ENCODE measurements around the gene PTP4A2. TPM values are rescaled to one million over a fixed set of nuclear protein-coding genes. Genes with fewer than 3 reads are reported as not detected.

The PTP4A2 gene
- total RNA-seq, 1 donor from 2014 or later = 189 TPM

DNA sequence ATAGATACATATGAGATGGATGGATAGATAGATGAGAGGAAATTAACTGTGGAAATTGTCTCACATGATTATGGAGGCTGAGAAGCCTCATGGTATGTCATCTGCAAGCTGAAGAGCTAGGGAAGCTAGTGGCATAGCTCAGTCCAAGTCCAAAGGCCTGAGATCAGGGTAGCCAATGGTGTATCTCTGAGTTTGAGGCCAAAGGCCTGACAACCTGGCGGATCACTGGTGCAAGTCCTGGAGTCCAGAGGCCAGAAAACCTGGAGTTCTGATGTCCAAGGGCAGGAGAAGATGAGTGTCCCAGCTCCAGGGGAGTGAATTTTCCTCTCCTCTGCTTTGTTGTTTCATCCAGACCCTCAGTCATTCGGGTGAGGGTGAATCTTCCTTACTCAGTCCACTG lies 78.4 kb downstream of the PTP4A2 start:
- no peaks in the 10 kb centered on the region for H3K36me3 Mint-ChIP-seq (ENCODE audit: low read depth)
- no peak for TF ChIP-seq CTCF (conservative IDR thresholded peaks at IDR 0.05)
- no peak overlapping the region for H3K4me3 Mint-ChIP-seq
- H3K4me1 Mint-ChIP-seq = no peaks in the 10 kb centered on the region
- H3K9me3 Mint-ChIP-seq = no peaks in the 10 kb centered on the region
- DNase-seq (ENCODE audit: low read depth, low spot score) = no peak
- no peak overlapping the region for H3K27ac Mint-ChIP-seq (ENCODE audit: unreplicated experiment)
- H3K27me3 Mint-ChIP-seq (ENCODE audit: low read depth) = no peaks in the 10 kb centered on the region

DNA sequence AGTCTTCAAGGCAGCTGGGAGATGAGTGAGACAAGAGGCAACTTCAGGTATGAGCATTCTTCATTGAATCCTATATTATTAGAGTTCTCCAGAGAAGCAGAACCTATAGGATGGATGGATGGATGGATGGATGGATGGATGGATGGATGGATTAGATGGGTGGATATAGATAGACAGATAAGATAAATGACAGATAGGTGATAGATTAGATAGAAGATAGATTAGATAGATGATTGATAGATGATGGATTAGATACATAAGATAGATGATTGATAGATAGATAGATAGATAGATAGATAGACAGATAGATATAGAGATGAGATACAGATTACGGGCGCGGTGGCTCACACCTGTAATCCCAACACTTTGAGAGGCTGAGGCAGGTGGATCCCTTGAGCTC lies 79.1 kb downstream of the PTP4A2 start:
- Mint-ChIP-seq H3K4me3 (no peak overlapping the region), H3K27ac (ENCODE audit: unreplicated experiment) (no peak overlapping the region), H3K36me3 (ENCODE audit: low read depth) (no peaks in the 10 kb centered on the region), H3K9me3 (no peaks in the 10 kb centered on the region), H3K4me1 (no peaks in the 10 kb centered on the region), H3K27me3 (ENCODE audit: low read depth) (no peaks in the 10 kb centered on the region)
- TF ChIP-seq CTCF (conservative IDR thresholded peaks at IDR 0.05) = no peak
- DNase-seq (ENCODE audit: low read depth, low spot score) = no peak

DNA sequence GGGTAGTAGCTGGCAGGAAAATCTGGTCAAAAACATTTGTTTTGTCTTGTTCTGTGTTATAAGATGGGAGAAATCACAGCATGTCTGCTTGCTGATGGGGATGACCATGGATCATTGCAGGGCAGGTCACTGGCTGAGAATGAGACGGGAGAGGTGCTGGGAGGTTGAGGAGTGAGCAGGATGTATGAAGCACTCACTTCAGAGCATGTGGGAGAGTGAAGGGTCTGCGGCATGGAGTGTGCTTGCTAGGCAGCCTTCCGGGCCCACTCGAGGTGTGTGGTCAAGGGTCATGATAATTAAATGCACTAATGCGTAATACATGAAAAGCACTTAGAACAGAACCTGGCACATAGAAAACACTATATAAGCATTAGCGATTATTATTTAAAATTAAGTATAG lies 80.3 kb downstream of the PTP4A2 start:
- Mint-ChIP-seq H3K27ac (ENCODE audit: unreplicated experiment) (no peak overlapping the region), H3K36me3 (ENCODE audit: low read depth) (no peaks in the 10 kb centered on the region), H3K4me1 (no peaks in the 10 kb centered on the region), H3K4me3 (no peak overlapping the region), H3K9me3 (no peaks in the 10 kb centered on the region), H3K27me3 (ENCODE audit: low read depth) (no peaks in the 10 kb centered on the region)
- DNase-seq (ENCODE audit: low read depth, low spot score) = no peak
- TF ChIP-seq CTCF (conservative IDR thresholded peaks at IDR 0.05) = no peak

Other genes starting within 250 kb of the PTP4A2 start
- 0.72 and 0.80 TPM in 2 replicates for gene COL16A1, start 234.4 kb downstream of the PTP4A2 start, total RNA-seq
- 17.8 and 18.8 TPM in 2 replicates for gene ADGRB2, start 174.0 kb downstream of the PTP4A2 start, total RNA-seq
- 0.56 and 0.61 TPM in 2 replicates for gene SPOCD1, start 122.3 kb downstream of the PTP4A2 start, total RNA-seq
- 292 and 299 TPM in 2 replicates for gene KHDRBS1, start 75.5 kb upstream of the PTP4A2 start, total RNA-seq
- 34.8 and 36.0 TPM in 2 replicates for gene TMEM39B, start 134.6 kb upstream of the PTP4A2 start, total RNA-seq
- 63.6 and 70.0 TPM in 2 replicates for gene KPNA6, start 169.7 kb upstream of the PTP4A2 start, total RNA-seq
- gene TXLNA, start 241.3 kb upstream of the PTP4A2 start, total RNA-seq = 70.3 and 70.7 TPM in 2 replicates

Data from neural crest cell (in vitro differentiated cells).